ENCODE results near the gene FAM81A.

GRCh38 chr15:59538494-59538893, 100.5 kb downstream of the FAM81A start:
- TF ChIP-seq ISL1 (CRISPR knock-in tag; IDR thresholded peaks at IDR 0.05) (no peak), ARNTL (CRISPR knock-in tag; IDR thresholded peaks at IDR 0.05; ENCODE audit: borderline replicate concordance, low read depth) (no peak), ZFP30 (CRISPR knock-in tag; IDR thresholded peaks at IDR 0.05) (no peak), POU6F1 (CRISPR knock-in tag; IDR thresholded peaks at IDR 0.05; ENCODE audit: borderline replicate concordance, low read depth) (no peak), PPARA (CRISPR knock-in tag; IDR thresholded peaks at IDR 0.05; ENCODE audit: borderline replicate concordance) (no peak), ZFP3 (CRISPR knock-in tag; IDR thresholded peaks at IDR 0.05) (no peak), ESRRG (CRISPR knock-in tag; IDR thresholded peaks at IDR 0.05) (no peak), PATZ1 (CRISPR knock-in tag; IDR thresholded peaks at IDR 0.05; ENCODE audit: borderline replicate concordance) (no peak), ZNF565 (CRISPR knock-in tag; conservative IDR thresholded peaks at IDR 0.05; ENCODE audit: low read depth) (no peak), TSHZ2 (CRISPR knock-in tag; IDR thresholded peaks at IDR 0.05) (no peak), ZC3H10 (CRISPR knock-in tag; IDR thresholded peaks at IDR 0.05) (no peak), TCF4 (CRISPR knock-in tag; IDR thresholded peaks at IDR 0.05; ENCODE audit: borderline replicate concordance) (no peak), TOX (CRISPR knock-in tag; IDR thresholded peaks at IDR 0.05; ENCODE audit: borderline replicate concordance) (no peak)

All from SK-N-SH treated with all-trans-retinoic acid at 6 μM for 48 hours (cell line).